ENCODE results near the gene LPP.

DNA sequence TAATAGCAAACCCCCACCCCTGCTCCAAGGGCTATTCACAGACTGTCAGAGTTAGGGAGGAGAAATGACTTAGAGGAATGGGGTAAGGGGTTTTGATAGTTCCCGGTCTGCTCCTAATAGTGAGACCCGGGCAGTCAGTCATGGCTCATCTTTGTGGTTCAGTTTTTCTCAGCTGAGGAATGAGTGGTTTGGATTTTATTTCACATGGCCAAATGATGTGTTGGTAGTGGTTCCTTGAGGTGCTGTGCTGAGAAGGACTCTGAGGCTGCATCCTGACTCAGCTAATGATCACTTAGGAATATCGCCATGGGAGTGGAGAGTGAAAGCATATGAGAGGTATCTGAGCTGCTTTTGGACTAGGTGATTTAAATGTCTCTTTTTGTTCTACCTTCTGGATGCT, 80.2 kb downstream of the LPP start:
- TF ChIP-seq, protein P1, sequence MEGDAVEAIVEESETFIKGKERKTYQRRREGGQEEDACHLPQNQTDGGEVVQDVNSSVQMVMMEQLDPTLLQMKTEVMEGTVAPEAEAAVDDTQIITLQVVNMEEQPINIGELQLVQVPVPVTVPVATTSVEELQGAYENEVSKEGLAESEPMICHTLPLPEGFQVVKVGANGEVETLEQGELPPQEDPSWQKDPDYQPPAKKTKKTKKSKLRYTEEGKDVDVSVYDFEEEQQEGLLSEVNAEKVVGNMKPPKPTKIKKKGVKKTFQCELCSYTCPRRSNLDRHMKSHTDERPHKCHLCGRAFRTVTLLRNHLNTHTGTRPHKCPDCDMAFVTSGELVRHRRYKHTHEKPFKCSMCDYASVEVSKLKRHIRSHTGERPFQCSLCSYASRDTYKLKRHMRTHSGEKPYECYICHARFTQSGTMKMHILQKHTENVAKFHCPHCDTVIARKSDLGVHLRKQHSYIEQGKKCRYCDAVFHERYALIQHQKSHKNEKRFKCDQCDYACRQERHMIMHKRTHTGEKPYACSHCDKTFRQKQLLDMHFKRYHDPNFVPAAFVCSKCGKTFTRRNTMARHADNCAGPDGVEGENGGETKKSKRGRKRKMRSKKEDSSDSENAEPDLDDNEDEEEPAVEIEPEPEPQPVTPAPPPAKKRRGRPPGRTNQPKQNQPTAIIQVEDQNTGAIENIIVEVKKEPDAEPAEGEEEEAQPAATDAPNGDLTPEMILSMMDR (IDR thresholded peaks at IDR 0.05; ENCODE audit: insufficient read depth, low read length), result no peak
- no peak for TF ChIP-seq GABPA (IDR thresholded peaks at IDR 0.05; ENCODE audit: low read depth)
- TF ChIP-seq POLR2AphosphoS5 (IDR thresholded peaks at IDR 0.05; ENCODE audit: low read depth), result no peak
